ENCODE results near the gene PCDH9.
"Not testable (repeated sequence)": the region's sequence is repeated elsewhere in the genome, so short reads cannot be mapped to it uniquely, and the experiment has no call there.

The PCDH9 gene

DNA sequence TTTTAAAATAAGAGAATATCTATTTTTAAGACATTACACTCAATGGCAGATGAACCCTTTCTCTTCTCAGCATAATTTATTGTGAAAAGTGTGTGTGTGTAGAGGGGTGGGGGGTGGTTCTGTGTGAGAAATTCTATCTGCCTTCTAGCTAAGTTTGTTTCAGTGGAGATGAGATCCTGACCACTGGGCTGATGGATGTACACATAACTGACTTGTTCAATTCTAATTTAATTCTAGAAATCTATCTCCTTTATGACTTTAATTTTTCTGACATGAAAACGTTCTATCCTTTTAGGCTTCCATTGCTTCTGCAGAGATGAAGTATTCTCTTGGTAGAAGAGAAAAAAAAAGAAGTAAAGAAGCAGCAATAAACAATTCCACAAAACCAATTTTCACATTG is 891.6 kb downstream of the PCDH9 start:
- DNase-seq (ENCODE audit: low read depth), result no peak

DNA sequence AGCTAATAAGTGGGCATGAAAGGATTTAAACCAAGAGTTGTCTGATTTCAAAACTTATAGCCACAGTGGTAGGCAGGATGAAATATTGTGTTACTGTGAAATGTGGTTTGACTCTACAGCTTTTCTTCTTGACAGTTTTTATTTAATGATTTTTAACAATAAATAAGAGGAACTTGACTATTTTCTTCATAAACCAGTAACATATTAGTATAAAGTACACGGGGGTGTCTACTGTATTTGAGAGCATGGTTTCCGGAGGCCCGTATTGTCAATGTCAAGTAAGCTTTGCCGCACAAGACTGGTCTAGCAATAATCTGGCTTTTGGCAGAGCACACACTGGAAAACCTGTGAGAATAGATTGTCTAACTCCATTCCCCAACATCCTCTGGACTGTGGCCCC is 894.5 kb downstream of the PCDH9 start:
- DNase-seq (ENCODE audit: low read depth), result no peak

DNA sequence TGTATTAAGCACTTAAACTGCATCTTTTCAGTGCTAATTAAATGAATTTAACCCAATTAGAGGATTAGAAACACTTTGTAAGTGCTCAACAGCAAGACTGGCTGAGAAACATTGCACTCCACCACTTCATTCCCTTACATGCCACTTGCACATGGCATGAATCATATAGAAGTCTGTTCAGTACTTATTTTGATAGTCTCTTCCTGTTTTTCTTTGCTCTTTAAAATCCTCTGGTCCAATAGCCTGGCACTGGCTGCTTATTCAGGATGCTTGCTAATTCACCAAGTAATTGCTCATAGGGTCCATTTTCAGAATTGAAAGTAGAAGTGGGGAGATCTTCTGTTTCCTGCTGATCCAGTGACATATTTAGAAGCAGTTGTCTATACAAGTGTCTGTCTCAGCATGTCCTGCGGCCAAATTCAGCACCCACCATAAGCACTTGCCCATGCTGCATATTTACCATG is 900.1 kb downstream of the PCDH9 start:
- no peak for DNase-seq (ENCODE audit: low read depth)

DNA sequence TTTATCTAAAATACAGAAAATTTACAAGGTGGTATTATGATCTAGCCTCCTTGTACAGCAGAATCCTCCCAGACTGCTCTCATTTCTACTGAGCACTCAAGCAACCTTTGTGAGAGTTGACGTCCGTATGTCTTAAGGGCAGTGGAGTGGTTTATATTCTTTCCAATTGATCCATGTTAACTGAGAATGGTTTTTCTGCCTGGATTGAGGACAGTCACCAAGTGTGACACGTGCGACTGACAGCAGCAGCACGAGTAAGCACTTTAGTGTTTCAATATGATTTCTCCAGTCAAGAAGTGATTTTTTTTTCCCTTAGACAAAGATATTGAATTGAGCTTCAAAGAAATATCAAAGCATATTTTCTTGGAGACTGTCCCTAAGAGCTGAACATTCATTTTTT is 901.7 kb downstream of the PCDH9 start:
- no peak for DNase-seq (ENCODE audit: low read depth)

DNA sequence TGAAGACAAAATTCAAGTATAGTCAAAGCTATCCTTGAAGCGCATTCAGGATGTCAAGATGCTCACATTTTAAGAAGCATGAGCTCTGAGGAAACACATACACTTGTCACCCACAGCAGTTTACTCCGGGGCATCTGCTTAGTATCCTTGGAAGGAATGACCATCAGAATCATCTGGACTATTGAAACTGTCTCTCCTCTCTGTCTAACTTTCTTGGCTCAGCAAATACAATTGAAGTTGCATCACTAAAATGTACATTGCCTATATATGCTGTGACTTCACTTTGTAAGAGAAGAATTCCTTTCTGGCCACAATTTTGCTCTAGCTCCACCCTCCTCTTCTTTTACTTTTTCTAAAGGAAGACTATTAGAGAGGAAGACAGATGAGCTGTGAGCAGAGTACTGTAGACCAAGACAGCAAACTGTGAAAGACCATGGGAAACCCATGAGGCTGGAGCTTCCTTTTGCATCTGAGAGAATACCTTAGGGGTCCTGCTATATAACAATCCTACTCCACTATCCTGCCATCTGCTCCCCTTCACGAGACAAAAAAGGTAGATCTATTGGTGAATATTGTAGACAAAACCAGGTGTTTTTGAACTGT is 906.3 kb downstream of the PCDH9 start:
- DNase-seq (ENCODE audit: low read depth), result no peak

DNA sequence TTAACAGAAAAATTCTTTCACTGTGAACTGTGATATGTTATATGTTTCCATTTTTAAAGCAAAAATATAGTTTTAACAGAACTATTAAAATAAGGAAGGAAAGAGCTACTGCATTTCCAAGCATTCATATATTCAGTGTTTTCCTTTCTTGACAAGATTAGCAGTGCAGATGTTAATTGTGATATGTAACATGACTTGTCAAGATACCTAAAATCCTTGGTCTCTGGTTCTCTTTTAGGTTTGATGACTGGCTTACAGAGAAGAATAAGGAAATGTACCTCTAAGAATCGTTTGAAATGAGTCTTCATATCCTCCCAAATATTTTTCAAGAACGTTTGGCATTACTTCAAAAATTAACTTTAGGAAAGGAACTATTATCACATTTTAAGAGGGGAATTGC is 907.2 kb downstream of the PCDH9 start:
- no peak for DNase-seq (ENCODE audit: low read depth)

DNA sequence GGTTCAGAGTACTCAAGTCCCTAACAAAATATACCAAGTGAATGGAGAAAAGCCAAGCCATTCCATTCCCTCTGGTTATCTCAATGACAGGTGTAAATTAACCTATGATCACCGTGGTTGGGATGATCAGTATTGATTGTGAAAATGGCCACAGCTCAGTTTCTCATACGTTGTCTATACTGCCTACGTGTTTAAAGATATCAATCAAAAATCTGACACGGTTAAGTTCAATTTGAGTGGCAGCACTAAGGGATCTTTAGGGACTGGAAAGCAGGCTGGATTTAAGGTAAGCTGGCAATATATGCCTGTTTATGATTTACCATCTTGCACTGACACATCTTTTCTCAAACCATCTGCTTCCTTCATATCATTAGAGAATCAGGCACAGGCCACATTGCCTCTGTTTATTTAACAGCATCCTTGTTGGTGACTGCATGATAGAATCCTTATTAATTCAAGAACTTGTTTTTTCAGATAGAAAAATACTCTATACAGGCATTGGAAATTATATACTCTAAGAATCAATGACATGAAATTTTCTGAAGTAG is 907.9 kb downstream of the PCDH9 start:
- no peak for DNase-seq (ENCODE audit: low read depth)

DNA sequence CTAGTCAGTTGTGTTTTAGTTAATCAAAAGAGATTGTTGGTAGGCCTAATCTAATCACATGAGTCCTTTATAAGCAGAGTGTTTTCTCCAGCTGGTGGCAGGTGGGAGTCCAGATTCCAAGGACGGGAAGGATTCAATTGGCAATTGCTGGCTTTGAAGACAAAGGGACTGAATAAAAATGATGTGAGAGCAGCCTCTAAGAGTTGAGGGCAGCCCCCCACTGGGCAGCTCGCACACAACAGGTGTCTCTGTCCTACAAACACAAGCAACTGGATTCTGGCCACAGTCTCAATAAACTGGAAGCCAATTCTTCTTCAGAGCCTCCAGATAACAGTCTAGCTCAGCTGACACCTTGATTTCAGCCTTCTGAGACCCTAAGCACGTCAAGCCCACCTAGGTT is 915.2 kb downstream of the PCDH9 start:
- no peak for DNase-seq (ENCODE audit: low read depth)

DNA sequence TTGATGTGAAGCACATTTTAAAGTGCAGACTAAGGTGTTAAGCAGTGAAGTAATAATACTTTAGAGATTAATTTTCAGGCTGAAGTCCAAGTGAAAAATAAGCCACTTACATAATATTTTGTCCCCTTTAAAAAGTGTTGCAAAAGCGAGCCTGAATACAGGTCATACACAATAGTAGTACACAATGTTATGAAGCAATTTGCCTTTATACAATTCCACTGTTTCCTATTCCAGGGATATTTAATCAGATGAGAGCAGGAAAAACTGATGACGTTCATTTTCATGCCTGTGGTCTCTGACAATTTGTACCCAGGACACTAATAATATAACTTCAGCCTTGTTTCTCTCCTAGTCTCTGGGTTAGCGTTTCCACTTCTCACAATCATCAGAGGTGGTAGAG is 916.7 kb downstream of the PCDH9 start:
- DNase-seq (ENCODE audit: low read depth), result no peak

DNA sequence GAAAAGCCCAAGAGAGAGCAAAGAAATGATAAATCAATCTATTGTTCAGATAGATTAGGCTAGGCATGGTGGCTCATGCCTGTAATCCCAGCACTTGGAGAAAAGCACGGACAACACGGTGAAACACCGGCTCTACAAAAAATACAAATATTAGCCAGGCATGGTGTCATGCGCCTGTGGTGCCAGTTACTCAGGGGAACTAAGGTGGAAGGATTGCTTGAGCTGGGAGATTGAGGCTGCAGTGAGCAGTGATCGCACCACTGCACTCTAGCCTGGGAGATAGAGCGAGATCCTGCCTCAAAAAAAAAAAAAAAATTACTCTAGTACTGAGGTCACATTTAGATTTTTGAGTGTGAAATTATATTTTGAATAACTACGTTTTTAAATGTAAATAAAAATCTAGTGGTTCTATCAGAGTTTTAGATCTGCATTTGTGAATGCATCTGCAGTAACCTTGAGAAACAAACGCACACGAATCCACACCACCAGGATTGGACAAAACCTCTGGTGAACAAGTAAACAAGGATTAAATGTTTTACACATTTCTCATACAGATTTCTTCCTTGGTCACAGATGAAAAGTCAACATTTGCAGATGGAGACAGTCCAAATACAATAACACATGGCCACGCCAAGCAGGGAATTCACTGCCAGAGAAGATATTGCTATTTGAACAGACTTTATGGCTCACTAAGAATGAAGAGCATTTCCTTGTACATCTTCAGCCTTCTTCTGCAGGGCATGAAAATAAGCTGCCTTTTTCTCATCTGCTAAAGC is 917.6 kb downstream of the PCDH9 start:
- DNase-seq (ENCODE audit: low read depth), result no peak

DNA sequence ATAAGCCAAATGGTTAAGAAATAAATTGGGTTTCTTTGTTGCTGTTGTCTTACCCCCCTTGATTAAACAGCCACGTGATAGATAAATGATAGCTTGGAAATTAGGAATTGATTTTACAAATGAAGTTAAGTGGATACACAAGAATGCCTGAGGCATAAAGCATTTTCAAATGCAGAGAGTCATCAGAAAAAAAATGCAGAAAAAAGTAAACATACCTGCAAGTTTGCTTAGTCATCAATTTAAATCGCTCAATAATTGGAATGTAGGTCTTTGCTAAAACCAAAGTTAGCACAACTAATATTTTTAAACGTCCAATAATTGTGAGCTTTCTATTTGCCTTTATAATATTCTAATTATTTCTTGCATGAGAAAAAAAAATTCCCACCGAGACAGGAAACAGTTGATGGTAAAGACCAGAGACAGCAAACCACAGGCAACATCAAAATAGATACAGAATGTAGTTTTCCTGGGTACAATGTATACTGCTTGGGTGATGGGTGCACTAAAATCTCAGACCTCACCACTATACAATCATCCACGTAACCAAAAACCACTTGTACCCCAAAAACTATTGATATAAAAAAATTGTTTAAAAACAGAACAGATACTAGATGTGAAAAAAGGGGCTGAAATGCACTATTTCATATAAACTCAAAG is 924.0 kb downstream of the PCDH9 start:
- no peak for DNase-seq (ENCODE audit: low read depth)

DNA sequence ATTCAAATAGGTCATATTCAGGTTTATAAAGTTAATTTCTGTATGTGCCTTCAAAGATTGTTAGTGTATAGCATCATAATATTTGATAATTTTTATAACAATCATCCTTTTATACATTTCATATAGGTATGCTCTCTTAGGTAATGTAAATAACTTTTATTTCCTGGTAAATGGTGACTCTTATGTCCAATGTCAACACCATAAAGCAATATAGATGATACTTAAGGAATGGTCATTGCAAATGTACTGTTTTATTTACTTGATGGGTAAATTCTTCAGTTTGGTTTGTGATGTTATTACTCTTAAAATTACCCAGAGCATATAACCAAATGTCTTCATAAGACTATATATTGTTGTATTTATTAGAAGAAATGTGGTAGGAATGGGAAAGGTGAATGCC is 928.7 kb downstream of the PCDH9 start:
- no peak for DNase-seq (ENCODE audit: low read depth)

DNA sequence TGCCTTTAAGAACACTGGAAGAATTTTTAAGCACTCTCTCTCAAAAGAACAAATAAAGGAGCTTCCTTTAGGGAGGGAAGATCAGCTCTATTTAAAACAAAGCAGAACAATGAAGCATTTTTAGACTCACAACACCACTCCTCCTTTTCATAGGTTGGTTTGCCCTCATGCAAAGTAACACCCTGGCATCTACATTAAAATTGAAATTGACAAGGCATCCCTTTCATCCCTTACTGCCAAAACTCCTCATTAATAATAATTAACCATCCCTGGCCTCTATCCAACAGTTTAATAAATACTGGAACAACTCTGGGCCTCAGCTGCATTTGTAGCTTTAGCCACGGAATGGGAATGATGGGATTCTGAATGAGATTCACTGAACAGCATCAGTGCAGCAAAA is 929.1 kb downstream of the PCDH9 start:
- no peak for DNase-seq (ENCODE audit: low read depth)

DNA sequence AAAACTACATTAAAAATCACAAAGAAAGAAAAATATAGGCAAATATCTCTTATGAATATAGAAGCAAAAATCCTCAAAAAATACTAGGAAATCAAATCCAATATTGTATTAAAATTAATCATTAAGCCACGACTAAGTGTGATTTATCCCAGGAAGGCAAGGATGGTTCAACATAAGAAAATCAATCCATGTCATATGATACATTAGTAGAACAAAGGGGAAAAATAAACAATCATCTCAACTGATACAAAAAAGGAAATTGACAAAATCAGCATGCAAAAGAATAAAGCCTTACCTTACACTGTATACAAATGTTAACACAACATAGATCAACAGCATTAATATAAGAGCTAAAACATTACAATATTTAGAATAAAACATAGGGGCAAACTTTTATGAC is 933.3 kb downstream of the PCDH9 start:
- DNase-seq (ENCODE audit: low read depth), result no peak

DNA sequence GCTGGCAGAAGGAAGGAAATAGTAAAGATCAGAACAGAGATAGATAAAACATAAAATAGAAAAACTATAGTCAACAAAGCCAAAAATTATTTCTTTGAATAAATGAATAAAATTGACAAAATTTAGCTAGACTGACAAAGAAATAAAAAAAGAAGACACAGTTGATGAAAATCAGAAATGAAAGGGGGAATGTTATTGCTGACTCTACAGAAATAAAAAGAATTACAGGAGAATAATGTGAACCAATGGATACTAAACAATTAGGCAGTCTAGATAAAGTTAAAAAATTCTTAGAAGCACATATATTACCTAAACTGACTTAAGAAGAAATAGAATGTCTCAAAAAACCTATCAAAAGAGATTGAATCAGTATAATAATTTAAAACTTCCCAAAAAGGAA is 933.8 kb downstream of the PCDH9 start:
- no peak for DNase-seq (ENCODE audit: low read depth)

DNA sequence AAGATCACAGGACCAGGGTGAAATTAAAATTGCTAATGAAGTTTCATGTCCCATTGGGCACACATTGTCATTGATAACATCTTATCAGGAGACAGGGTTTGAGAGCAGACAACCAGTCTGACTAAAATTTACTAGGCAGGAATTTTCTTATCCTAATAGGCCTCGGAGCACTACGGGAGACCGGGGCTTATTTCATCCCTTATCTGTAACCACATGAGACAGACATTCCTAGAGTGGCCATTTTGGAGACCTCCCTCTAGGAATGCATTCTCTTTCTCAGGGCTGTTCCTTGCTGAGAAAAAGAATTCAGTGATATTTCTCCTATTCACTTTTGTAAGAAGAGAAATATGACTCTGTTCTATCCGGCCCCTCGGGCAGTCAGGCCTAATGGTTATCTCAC is 943.3 kb downstream of the PCDH9 start:
- DNase-seq (ENCODE audit: low read depth), result not testable (repeated sequence)

DNA sequence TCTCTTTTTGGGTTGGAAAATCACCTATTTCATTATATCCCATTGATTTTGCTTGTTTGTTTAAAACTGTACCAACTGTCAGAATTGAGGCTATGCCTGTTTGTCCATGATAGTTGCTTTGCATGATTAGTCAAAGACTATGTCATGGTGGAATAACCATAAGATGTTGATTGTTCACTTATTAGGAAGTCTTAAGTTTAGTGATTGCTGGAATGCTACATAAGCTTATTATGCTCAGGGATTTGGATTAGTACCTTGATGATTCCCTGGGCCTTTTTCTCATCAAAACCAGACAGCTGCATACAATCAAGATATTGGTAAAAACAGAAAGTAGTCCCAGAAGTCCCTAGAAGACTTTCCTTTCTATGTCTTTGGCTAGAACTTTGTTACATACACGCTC is 954.7 kb downstream of the PCDH9 start:
- no peak for DNase-seq (ENCODE audit: low read depth)

DNA sequence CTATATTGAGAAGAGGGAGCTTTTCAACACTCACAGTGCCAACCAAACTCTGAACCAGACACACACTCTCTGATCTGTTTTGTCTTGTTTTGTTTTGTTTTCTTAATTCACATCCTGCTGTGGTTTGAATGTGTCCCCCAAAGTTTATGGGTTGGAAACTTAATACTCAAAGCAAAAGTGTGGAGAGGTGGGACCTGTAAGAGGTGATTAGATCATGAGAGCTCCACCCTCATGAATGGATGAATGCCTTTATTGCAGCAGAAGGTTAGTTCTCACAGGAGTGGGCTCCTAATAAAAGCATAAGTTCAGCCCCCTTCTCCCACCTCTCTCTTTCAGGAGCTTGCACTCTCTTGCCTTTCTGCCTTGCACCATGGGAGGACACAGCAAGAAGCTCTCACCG is 957.1 kb downstream of the PCDH9 start:
- no peak for DNase-seq (ENCODE audit: low read depth)

DNA sequence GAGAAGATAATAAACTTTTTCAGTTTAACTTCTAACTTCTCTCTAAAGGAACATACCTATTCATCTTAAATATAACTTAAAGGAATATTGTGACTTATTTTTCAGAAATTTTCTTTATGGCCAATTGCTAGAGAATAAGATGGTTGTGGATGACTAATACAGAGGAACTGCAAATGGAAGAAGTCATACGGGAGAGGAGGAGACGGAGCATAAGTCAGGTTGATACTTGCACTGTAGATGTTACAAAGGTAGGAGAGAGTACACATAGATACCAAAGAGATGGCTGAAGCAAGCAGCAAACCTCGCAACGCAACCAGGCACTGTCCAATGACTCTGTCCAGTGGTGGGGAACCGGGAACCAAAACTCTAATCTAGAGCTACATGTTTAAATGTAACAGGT is 963.4 kb downstream of the PCDH9 start:
- DNase-seq (ENCODE audit: low read depth), result no peak

DNA sequence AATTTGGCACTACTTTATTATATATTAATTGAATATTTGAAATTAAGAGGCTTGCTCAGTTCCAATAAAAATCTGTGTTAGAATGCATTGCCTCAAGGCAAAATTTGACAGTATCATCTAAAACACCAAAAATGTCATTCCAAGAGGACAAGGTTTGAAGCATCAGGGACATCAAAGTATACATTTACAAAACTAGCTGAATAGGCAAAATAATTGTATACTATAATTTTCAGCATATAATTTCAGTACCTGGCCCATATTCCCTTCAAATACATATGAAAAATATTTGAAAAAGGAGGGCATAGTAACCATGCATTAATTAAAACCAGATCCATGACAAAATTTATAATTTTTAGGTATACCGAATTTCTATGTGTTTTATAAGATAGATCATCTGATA is 963.8 kb downstream of the PCDH9 start:
- no peak for DNase-seq (ENCODE audit: low read depth)

DNA sequence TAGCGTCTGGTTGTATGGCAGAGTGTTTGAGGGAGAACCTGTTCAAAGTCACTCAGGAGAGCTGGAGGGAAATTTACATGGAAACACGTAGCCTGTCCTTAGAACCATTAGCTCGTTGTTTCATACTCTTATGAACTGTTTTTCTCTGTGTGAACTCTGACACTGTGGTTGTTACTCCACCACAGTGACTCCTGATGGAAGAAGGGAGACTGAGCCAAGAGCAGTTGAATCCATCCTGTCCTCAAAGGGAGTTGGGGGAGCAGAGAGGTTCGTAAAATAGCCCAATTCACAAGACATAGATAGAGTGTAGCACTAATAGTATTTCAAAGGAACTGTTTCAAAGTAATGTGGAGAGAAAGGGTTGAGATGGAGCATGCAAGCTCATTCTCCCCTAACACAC is 964.8 kb downstream of the PCDH9 start:
- DNase-seq (ENCODE audit: low read depth), result no peak

DNA sequence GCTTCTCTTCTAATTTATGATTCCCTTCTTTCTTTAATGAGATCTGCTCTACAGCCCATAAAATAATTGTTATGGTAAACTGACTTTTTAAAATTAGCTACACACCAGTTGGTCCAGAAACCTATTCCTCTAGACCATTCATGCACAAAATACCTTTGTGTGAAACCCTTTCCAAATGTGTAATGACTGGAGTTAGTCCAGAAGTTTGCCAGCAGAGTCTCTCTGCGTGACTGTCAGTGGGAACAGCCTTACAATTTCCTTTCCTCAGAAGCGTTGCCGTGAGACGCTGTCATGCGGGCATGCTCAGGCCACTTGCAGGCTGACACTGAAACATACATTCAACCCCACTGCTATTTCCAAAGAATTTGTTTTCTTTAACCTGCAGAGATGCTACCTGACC is 965.2 kb downstream of the PCDH9 start:
- no peak for DNase-seq (ENCODE audit: low read depth)

DNA sequence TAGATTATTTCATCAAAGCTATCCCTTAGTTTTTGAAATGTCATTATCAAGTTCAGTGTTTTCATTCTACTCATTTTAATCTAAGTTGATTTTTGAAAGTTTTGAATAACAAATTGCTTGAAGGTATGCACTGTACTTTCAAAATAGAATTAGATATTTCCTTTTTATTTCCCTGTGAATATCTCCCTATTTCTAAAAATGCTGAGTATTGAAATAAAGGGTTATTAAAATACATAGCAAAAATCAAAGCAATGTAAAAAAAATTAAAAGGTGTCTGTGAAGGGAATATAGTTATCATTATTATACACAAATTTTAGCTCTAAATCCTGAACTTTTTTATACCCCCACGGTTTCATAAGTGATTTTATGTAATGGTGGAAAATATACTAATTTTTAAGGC is 967.8 kb downstream of the PCDH9 start:
- DNase-seq (ENCODE audit: low read depth), result no peak
